NCI-H524 (cell line): ENCODE measurements around the gene CASQ1.

Experiments used
- DNase-seq, 2 experiments: peaks; one replicate each; lab custom pipeline; 2025; lab: John Stamatoyannopoulos, UW

Gene CASQ1

GRCh38 chr1:160189649-160190625, at the start of gene CASQ1:
CASQ1 (plus strand) TSS chr1:160190575; CDS start chr1:160190752, 177 bp downstream.
- DNase-seq: no peak

DNA sequence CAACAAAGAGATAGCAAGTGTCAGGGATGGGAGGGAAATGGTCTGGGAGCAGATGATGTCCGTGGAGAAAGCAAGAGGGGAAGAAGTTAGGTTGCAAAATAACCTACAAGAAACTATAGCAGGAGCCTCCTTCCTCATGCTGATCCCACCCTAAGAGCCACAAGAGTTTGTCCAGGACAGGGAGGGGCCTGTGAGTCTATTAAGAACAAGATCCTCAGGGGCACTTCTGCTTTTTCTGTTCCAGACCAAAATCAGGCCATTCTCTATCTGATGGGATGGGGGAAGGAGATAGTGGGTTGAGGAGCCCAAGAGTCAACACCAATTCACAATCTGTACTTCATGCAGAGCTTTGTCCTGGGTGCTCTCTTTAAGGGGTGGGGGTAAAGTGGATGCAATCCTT, 46.7 kb upstream of the CASQ1 start:
- DNase-seq: no peak

DNA sequence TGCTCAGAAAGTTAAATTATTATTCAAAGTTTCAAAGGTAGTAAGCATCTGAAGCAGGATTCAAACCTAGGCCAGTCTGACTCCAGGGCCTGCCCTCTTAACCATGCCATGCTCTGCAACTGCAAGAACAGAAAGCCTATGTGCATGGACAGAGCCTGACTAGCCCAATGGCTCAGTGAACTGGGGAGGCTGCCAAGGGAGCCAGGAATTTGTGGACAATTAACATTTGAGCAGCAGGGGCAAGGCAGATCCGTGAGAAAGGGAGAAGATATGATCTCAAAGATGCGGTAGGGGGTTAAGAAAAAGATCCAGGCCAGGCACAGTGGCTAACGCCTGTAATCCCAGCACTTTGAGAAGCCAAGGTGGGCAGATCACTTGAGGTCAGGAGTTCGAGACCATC, 45.5 kb upstream of the CASQ1 start:
- no peak for DNase-seq

GRCh38 chr1:160146107-160146506, 44.3 kb upstream of the CASQ1 start:
- DNase-seq: no peak

- no peak for DNase-seq
Measured at GRCh38 chr1:160148121-160148520, 42.3 kb upstream of the CASQ1 start.

DNA sequence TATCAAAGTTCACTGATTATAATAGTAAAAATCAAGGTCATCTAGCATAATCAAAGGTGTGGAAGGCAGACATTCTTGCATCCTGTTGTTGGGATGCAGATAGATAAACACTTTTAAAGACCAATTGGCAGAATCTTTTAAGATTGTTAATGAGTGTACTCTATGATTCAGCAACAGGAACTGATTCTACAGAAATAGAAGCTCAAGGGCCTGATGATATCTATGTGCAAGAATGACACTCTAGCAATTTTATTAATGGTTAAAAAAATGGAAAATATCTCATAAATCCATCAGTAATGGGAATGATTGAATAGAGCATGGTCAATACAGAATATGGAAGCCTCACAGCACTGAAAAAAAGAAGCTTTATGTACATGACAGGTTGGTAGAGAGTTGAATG, 41.1 kb upstream of the CASQ1 start:
- DNase-seq: no peak

DNA sequence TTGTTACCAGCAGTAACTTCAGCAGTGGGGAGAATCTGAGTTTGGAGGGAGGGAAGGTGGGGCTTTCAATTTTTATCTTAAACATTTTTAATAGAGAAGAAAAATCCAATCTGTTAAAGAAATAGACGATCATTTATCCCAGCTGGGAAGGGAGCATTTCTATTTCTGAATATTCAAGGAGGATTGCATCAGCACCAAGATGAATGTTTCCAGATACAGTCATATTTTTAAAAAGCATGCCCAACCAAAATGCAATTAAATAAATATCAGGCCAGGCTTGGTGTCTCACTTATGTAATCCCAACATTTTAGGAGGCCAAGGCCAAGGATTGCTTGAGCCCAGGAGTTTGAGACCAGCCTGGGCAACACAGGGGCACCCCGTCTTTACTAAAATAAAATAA, 40.7 kb upstream of the CASQ1 start:
- no peak for DNase-seq

DNA sequence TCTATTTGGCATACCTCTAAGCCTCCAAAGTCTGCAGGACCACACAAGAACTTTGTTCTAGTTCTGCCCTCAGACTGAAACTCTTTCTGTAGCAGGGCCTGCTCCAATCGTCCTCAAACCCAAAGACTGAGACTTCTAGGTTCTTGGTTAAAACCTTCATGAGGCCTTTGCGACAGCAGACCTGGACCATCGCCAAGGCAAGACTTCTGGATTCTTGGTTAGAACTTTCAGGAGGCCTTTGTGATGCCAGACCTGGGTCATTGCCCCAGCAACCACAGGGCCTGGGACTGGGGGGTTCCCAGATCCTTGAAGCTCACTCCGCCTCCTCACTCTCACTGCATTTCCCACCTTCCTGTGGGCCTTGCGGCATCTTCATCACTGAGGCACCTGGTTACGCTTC, 39.1 kb upstream of the CASQ1 start, which contains the start of gene ATP1A4:
ATP1A4 (plus strand) TSS at position 301 of the 400 bp plus-strand sequence. CDS start 438 bp downstream, outside the sequence.
- no peak for DNase-seq

GRCh38 chr1:160154790-160155189, 35.6 kb upstream of the CASQ1 start:
- no peak for DNase-seq

DNA sequence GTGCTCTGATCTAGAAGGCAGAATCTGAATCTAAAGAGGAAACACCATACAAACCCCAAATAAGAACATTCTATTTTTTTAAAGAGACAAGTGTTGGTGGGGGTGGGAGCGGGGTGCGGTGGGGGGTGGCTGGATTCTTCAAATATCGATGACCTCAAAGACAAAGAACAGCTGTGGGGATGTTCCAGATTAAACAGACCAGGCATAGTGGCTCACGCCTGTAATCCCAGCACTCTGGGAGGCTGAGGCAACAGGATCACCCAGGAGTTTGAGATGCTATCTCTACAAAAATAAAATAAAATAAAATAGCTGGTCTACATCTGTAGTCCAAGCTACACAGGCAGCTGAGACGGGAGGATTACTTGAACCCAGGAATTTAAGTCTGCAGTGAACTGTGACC, 34.0 kb upstream of the CASQ1 start:
- DNase-seq: no peak

DNA sequence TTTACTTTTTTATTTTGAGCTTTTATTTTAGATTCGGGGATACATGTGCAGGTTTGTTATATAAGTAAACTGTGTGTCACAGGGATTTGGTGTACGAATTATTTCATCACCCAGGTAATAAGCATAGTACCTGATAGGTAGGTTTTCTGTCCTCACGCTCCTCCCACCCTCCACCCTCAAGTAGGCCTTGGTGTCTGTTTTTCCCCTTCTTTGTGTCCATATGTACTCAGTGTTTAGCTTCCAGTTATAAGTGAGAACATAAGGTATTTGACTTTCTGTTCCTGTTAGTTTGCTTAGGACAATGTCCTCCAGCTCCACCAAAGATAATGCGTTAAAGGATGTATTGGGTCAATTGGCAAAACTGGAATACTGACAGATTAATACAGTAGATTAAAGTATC, 33.2 kb upstream of the CASQ1 start:
- DNase-seq: no peak

DNA sequence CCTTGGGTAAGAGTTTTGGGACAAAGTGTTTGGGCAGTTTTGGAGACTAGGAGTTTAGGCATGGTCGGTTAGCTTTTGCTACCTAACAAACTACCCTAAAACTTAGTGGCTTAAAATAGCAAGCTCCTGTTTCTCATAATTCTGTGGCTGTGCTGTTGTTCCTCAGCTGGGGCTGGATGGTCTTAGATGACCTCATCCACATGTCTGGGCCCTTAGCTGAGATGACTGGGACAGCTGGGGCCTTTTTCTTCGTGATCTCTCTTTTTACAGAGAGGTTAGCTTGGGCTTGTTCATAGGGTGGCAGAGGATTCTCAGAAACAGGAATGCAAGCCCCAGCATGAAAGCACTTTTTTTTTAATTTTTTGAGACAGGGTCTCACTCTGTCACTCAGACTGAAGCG, 32.3 kb upstream of the CASQ1 start:
- no peak for DNase-seq

- DNase-seq: no peak
Measured at GRCh38 chr1:160158534-160158933, 31.8 kb upstream of the CASQ1 start.

DNA sequence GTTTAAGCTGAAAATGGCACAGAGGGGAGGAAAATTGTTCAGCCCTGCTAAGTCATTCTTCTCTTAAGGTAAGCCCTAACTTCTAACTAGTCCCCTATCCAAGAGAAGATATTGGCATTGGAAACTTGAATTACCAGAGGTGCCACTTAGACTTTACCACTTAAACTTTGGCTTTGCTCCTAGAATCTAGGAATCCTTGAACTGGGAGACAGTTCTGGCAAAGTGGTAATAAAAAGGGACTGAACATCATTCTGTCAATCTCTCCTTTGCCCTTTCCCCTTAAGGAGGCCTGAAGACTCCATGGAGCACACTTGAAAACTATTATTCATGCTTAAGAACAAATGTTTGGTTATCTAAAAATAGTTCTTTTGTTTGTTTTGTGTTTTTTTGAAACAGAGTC, 30.5 kb upstream of the CASQ1 start:
- DNase-seq: no peak

- DNase-seq: no peak
Measured at GRCh38 chr1:160161965-160162705, 28.2 kb upstream of the CASQ1 start.

DNA sequence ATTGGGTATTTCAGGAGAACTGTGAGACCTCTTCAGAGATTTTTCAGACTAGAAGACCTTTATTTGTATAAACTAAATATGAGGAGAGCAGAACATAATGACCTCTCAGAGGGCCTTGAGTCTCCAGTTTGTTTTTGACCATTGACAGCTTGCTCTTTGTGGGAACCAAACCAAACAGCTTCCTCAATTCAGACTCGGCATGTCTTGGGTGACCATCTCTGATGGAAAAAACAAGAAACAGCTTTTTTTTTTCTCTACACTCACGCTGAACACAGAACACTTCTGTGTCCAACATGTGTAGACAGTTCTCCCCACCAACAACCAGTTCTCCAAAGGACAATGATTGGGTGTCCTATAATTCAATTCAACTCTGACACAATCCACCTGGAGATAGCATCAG, 27.4 kb upstream of the CASQ1 start:
- DNase-seq: no peak

DNA sequence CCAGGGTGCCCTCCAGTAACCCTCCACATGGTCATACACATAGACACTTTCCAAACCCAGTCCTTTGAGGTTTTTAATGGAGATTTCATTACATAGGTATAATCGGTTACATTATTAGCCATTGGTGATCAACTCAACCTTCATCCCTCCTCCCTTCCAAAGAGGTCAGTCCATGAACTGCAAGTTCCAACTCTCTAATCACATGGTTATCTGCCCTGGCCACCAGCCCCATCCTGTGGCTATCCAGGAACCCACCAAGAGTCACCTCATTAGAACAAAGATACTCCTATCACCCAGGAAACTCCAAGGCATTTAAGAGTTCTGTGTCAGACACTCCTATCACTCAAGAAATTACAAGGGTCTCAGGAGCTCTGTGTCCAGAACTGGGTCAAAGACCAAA, 26.8 kb upstream of the CASQ1 start:
- no peak for DNase-seq

- DNase-seq: no peak
Measured at GRCh38 chr1:160164121-160164520, 26.3 kb upstream of the CASQ1 start.

GRCh38 chr1:160166166-160166868, 24.1 kb upstream of the CASQ1 start:
- no peak for DNase-seq

- DNase-seq: no peak
Measured at GRCh38 chr1:160167056-160167455, 23.3 kb upstream of the CASQ1 start.

GRCh38 chr1:160167580-160167979, 22.8 kb upstream of the CASQ1 start:
- no peak for DNase-seq

DNA sequence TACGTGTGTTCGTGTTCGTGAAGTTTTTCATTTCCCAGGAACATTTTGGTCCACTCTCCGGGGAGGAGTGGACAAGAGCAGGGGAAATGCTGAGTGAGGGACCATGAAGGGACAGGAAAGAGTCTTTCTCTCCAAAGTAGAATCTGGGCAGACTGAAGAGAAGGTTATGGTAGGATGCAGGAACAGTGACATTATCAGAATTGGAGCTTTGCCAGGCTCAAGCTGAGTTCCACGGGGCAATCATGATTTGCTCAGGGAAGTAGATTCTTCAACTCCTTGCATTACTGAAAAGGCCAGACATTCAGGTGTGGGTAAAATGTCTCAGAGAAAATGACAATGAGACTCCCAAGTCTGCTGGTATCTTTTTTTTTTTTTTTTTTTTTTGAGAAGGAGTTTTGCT, 22.4 kb upstream of the CASQ1 start:
- no peak for DNase-seq
